ENCODE results near the gene ATP6V1A. TPM values are rescaled to one million over a fixed set of nuclear protein-coding genes. Genes with fewer than 3 reads are reported as not detected.

ATP6V1A gene
- total RNA-seq, 1 donor from 2014 or later: 123 TPM

DNA sequence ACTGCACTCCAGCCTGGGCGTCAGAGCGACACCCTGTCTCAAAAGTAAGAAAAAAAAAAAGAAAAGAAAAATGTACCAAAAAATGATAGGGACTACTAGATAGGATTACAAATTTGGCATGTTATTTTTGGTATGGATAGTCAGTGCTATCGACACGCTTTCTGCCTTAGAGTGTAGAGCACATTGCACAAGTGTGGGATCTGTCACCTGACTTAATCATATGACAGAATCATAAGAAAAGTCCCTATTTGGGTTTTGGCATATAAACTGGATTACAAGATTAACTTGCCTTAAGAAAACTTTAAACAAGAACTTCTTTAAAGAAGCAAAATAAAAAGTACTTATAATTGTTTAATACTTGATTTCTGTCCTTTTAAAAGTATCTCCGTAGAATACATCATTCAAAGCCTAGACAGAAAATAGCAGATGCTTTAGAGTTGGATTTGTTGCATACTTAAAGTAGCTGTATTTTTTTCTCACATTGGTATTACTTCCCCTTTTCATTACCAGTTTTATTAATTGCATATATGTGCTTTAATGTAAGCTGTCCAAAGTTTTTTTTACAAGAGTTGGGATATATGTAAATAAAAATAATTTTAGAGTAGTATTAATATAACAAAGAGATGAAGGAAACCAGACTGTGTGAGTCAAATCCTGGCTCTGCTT is 7.8 kb downstream of the ATP6V1A start:
- Mint-ChIP-seq H3K36me3 (ENCODE audit: low read depth, unreplicated experiment) (peaks cover 15% of the 10 kb centered on the region), H3K4me1 (ENCODE audit: low read depth, unreplicated experiment) (peaks cover 7% of the 10 kb centered on the region), H3K27ac (ENCODE audit: unreplicated experiment) (no peak overlapping the region), H3K27me3 (ENCODE audit: low read depth, unreplicated experiment) (no peaks in the 10 kb centered on the region), H3K9me3 (ENCODE audit: unreplicated experiment) (peaks cover 8% of the 10 kb centered on the region), H3K4me3 (ENCODE audit: unreplicated experiment) (no peak overlapping the region)
- Histone ChIP-seq H3K79me2 (ENCODE audit: insufficient read depth, low read length) (peaks cover 63% of the 10 kb centered on the region), H3K27me3 (ENCODE audit: insufficient read depth, low read length) (no peaks in the 10 kb centered on the region), H3K9ac (ENCODE audit: low read length) (no peak overlapping the region), H3K27ac (ENCODE audit: low read depth, low read length) (no peak overlapping the region), H3K4me2 (ENCODE audit: low read length) (no peak overlapping the region), H3K9me3 (ENCODE audit: insufficient read depth, low read depth, low read length) (no peaks in the 10 kb centered on the region), H4K20me1 (ENCODE audit: insufficient read depth, low read length) (no peaks in the 10 kb centered on the region), H3K4me3 (ENCODE audit: insufficient read depth, low read depth, low read length) (no peak overlapping the region), H3K36me3 (ENCODE audit: insufficient read depth, low read length) (no peaks in the 10 kb centered on the region), H2AFZ (ENCODE audit: low read depth, low read length) (no peak overlapping the region), H3K4me1 (ENCODE audit: insufficient read depth, low read length) (no peaks in the 10 kb centered on the region)
- no peak for FAIRE-seq
- no peak for DNase-seq (ENCODE audit: low read depth)
- TF ChIP-seq EZH2 (IDR thresholded peaks at IDR 0.05; ENCODE audit: insufficient read depth, low read length): no peak

DNA sequence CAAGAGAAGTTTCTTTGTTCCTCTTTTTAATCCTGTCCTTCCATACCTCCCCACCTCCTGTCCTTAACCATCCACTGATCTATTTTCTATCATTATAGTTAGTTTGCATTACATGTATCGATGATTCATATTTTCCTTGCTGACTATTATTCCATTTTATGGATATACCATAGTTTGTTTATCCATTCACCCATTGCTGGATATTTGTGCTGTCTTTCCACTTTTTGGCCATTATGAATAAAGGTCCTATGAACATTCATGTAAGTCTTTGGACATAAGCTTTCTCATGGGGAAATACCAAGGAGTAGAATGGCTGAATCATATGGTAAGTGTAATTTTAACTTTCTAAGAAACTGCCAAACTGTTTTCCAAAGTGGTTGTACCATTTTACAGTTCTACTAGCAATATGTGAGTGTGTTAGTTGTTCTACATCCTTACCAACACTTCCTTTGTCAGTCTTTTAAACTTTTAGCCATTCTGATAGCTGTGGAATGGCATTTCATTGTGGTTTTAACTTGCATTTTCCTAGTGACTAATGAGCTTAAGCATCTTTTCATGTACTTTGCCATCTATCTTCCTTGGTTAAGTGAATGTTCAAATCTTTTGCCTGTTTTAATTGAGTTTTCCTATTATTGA is 11.7 kb downstream of the ATP6V1A start:
- FAIRE-seq (peak; percentile 84), DNase-seq (ENCODE audit: low read depth) (peak; percentile 95)
- Mint-ChIP-seq H3K4me3 (ENCODE audit: unreplicated experiment) (no peak overlapping the region), H3K9me3 (ENCODE audit: unreplicated experiment) (peaks cover 8% of the 10 kb centered on the region), H3K36me3 (ENCODE audit: low read depth, unreplicated experiment) (peaks cover 13% of the 10 kb centered on the region), H3K27ac (ENCODE audit: unreplicated experiment) (peak overlapping the region; percentile 66), H3K27me3 (ENCODE audit: low read depth, unreplicated experiment) (no peaks in the 10 kb centered on the region), H3K4me1 (ENCODE audit: low read depth, unreplicated experiment) (peaks cover 3% of the 10 kb centered on the region)
- Histone ChIP-seq H3K79me2 (ENCODE audit: insufficient read depth, low read length) (peaks cover 41% of the 10 kb centered on the region), H3K27me3 (ENCODE audit: insufficient read depth, low read length) (no peaks in the 10 kb centered on the region), H3K4me2 (ENCODE audit: low read length) (no peak overlapping the region), H3K9me3 (ENCODE audit: insufficient read depth, low read depth, low read length) (no peaks in the 10 kb centered on the region), H3K4me1 (ENCODE audit: insufficient read depth, low read length) (no peaks in the 10 kb centered on the region), H3K4me3 (ENCODE audit: insufficient read depth, low read depth, low read length) (no peak overlapping the region), H4K20me1 (ENCODE audit: insufficient read depth, low read length) (no peaks in the 10 kb centered on the region), H3K9ac (ENCODE audit: low read length) (no peak overlapping the region), H3K36me3 (ENCODE audit: insufficient read depth, low read length) (no peaks in the 10 kb centered on the region), H2AFZ (ENCODE audit: low read depth, low read length) (no peak overlapping the region), H3K27ac (ENCODE audit: low read depth, low read length) (no peak overlapping the region)
- TF ChIP-seq CTCF (IDR thresholded peaks at IDR 0.05; ENCODE audit: insufficient read depth, low read depth, low read length): no peak
- no peak for TF ChIP-seq EZH2 (IDR thresholded peaks at IDR 0.05; ENCODE audit: insufficient read depth, low read length)

GRCh38 chr3:113764698-113765097 is 17.9 kb downstream of the ATP6V1A start:
- Histone ChIP-seq H3K9me3 (ENCODE audit: insufficient read depth, low read depth, low read length) (no peaks in the 10 kb centered on the region), H3K9ac (ENCODE audit: low read length) (no peak overlapping the region), H3K79me2 (ENCODE audit: insufficient read depth, low read length) (peaks cover 2% of the 10 kb centered on the region), H3K4me2 (ENCODE audit: low read length) (no peak overlapping the region), H3K36me3 (ENCODE audit: insufficient read depth, low read length) (no peaks in the 10 kb centered on the region), H3K27me3 (ENCODE audit: insufficient read depth, low read length) (no peaks in the 10 kb centered on the region), H3K4me3 (ENCODE audit: insufficient read depth, low read depth, low read length) (no peak overlapping the region), H3K4me1 (ENCODE audit: insufficient read depth, low read length) (no peaks in the 10 kb centered on the region), H4K20me1 (ENCODE audit: insufficient read depth, low read length) (no peaks in the 10 kb centered on the region), H3K27ac (ENCODE audit: low read depth, low read length) (no peak overlapping the region), H2AFZ (ENCODE audit: low read depth, low read length) (no peak overlapping the region)
- H3K36me3 Mint-ChIP-seq (ENCODE audit: low read depth, unreplicated experiment): peaks cover 2% of the 10 kb centered on the region
- no peaks in the 10 kb centered on the region for H3K27me3 Mint-ChIP-seq (ENCODE audit: low read depth, unreplicated experiment)
- no peak overlapping the region for H3K4me3 Mint-ChIP-seq (ENCODE audit: unreplicated experiment)
- FAIRE-seq (no peak), DNase-seq (ENCODE audit: low read depth) (no peak)
- no peak overlapping the region for H3K27ac Mint-ChIP-seq (ENCODE audit: unreplicated experiment)
- TF ChIP-seq EZH2 (IDR thresholded peaks at IDR 0.05; ENCODE audit: insufficient read depth, low read length): no peak
- TF ChIP-seq CTCF (IDR thresholded peaks at IDR 0.05; ENCODE audit: insufficient read depth, low read depth, low read length): no peak
- H3K9me3 Mint-ChIP-seq (ENCODE audit: unreplicated experiment): no peaks in the 10 kb centered on the region
- H3K4me1 Mint-ChIP-seq (ENCODE audit: low read depth, unreplicated experiment): peaks cover 3% of the 10 kb centered on the region

All from astrocyte (in vitro differentiated cells and primary cell).